GM18870 (cell line): Measurements from ENCODE around the gene MNAT1.
A peak's percentile ranks its signal among the peaks of the same experiment; 100 is the strongest.

Experiments used
- ATAC-seq: cut with Tn5 transposase; IDR thresholded peaks from one replicate; pipeline ENCODE4 v1.9.1; 2021; ENCODE audit warnings: moderate library complexity; ENCODE audit not compliant: unreplicated experiment

The MNAT1 gene

DNA sequence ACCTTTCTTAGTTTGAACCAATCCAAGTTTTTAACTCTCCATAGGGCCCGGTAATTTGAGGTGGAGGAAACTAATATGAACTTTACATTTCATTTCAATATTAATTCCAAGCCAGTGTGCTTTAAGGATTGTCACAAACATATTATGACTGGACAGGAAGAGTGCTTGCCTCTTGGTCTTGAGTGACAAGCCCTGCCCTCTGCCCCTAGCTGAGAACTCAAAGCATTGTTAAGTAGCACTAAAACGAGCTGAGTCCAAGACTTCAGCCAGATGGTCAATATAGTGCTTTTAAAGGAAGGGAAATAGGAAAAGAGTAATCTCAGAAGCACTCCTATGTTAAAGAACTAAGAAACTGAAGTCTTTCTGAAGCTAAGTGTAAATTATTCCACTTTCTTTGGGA, 229.2 kb downstream of the MNAT1 start:
- no peak for ATAC-seq

DNA sequence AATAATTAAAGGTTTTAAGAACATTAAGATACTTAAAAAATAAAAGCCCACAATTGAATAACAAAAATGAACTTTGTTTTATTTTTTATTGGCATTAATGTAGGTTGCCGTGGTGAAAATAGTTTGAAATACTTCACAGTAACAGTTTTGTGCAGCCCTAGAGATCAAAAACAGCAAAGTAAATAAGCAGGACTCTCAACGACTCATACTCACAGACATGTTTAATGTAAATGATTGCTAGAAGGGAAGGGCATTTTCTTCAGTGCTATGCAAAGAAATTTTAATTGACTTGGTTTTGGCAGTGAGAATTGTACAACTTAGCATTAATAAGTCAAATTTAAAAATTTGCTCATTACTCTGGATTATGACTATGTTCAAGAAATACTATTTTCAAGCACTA, 230.3 kb downstream of the MNAT1 start:
- no peak for ATAC-seq

DNA sequence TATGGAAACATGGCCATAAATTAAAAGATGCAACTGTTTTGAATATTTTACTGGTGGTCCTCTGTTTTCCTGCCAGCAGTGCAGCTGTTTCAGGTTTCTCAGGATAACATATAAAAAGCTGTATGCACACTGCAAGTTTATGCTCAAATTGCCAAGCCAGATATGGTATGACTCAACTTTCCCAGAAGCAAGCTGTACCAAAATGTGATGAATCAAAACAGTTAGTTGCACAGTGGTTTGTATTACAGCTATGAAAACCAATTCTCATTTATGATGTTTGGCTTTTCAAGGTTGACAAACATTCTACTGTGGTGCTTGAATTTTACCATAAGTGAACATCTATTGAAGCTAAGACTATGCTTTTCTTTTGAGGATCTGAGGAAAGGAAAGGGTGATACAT, 230.8 kb downstream of the MNAT1 start:
- no peak for ATAC-seq

DNA sequence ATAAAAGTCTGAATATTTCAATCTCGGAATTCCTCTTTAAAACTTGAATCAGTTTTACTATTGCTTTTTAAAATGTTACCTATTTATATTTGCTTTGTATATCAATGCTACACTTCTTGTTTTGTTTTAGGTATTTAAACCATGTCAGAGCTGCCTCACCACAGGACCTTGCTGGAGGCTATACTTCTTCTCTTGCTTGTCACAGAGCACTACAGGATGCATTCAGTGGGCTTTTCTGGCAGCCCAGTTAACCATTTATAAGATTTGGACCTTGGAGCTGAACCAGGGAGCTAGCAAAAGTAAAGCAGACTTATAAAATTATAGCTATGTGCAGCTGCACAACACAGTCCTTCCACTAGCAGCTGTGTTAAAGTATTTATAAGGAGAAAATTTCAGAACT, 233.5 kb downstream of the MNAT1 start:
- ATAC-seq, result no peak

DNA sequence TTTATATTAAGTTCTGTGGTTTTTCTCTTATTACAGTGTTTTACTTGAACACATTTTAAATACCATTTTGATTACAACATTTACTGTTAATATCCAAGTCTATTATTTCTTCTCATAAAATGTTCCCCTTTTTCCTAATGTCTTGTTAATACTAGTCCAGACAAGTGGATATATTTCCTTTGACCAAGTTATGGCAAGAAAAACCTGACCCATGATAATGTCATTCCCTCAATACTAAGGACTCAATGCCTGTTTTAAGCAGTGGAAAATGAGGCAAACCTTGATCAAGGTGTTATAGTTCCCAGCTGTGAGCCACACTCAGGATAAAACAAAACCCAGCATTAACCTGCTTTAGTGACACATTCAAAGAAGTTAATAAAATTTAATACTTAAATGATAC, 234.1 kb downstream of the MNAT1 start:
- no peak for ATAC-seq

DNA sequence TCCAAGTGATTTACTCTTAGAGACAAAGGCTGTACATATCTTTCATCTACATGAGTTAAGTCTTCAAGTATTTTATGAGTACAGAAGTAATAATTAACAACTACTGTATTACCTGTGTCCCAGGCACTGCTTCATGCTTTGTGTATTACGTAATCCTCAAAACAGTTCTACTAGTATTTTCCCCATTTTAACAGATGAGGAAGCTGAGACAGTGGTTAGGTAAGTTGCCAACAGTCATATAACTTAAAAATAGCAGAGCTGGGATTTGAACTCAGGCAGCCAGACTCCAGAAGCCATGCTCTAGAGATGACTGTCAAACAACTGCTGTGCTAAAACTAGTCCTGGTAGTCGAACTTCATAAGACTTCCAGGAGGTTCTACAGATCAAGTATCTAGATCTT, 235.6 kb downstream of the MNAT1 start:
- no peak for ATAC-seq

DNA sequence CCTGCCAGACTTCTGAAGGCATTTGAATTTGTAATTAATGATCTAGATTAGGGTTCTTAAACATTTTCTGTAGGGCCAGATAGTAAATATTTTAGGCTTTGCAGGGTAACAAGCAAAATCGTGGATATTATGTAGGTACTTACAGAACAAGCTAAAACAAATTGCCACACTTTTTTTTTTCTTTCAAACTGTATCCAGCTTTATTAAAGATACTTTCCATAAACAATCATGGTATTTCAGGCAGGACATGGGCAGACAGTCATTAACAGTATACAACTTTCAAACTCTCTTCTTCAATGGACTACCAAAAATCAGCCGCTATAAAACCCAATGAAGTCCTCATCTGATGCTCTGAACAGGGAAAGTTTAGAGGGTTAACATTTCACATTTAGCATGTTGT, 236.7 kb downstream of the MNAT1 start:
- ATAC-seq, result no peak

DNA sequence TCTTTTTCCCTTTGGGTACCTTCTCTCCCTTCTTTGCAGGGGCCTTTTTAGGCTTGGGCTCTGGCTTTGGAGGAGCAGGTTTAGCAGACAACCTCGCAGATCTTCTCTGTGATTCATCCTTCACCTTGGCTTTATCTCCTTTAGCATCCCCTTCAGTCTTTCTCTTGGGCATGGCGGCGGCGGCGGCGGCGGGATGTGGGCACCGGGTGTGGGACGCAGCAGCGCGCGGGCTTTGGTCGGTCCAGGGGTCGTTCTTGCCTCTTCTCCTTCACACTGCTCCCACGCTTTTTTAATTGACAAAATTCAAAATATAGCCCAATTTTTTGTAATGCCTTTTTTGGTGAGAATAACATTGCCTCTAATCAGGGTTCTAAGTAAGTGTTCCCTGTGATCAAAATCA, 237.7 kb downstream of the MNAT1 start:
- no peak for ATAC-seq

DNA sequence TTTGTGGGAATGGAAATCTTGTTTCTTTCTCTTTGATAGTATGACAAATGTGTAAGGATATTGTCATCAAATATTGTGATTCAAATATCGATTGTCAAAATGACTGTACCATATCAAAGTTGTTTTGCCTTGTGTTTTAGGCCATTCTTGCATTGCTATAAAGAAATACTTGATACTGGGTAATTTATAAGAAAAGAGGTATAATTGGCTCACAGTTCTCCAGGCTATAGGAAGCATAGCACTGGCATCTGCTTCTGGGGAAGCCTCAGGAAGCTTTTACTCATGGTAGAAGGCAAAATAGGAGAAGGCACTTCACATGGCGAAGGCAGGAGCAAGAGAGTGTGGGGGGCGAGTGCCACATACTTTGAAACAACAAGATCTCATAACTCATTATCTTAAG, 238.5 kb downstream of the MNAT1 start:
- no peak for ATAC-seq

DNA sequence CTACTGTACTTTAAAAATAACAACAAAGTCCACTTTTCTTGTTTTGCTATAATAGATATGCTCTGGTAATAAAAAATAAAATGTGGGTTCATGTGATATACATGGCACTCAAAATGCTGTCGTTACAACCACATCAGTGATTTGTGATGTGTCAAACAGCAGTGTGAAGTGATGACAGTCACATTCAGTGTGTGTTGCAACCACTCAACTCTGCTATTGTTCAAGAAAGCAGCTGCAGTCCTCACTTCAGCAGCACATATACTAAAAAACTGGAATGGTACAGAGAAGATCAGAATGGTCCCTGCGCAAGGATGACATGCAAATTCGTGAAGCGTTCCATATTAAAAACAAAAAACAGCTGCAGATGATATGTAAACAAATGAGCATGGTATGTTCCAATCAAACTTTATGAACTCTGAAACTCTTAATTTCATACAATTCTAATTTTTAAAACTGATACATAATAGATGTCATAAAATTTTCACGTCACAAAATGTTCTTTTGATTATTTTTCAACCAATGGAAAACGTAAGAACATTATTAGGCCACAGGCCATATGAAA, 239.6 kb downstream of the MNAT1 start:
- ATAC-seq, result no peak

DNA sequence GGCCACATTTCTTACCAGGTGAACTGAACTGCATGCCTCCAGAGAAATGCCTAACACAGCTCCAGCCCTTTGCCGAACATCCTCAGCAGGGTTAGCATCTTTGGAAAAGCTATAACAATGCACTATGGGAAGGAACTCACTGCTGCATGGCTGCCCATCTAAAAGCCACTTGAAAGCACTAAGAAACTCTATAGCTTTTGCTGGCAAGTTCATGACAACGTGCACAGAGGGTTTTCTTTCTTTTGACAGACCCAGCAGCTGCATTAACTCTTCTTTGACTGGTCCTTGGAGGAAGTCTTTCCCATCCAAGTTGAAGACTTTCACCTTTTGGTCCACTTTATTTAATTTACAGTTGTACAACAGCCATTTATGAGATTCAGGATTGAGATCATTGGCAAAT, 241.0 kb downstream of the MNAT1 start:
- ATAC-seq, result no peak

DNA sequence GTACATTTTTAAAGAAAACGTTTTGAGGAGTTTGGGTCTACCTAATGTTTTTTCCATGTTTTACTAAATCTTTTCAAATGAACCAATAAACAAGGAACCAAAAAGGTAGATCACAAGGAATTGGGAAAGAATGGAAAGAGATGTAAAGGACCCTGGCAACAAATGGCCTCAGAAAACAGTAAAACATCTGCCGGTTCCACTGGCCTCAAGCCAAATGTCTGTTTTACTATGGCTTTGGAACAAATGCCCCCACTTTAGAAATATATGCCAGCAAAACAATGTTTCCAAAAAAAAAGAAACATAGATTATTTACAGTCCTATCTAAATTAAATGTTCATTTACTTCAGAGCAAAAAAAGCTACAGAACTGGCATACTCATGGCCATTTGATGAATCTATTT, 243.3 kb downstream of the MNAT1 start:
- no peak for ATAC-seq

DNA sequence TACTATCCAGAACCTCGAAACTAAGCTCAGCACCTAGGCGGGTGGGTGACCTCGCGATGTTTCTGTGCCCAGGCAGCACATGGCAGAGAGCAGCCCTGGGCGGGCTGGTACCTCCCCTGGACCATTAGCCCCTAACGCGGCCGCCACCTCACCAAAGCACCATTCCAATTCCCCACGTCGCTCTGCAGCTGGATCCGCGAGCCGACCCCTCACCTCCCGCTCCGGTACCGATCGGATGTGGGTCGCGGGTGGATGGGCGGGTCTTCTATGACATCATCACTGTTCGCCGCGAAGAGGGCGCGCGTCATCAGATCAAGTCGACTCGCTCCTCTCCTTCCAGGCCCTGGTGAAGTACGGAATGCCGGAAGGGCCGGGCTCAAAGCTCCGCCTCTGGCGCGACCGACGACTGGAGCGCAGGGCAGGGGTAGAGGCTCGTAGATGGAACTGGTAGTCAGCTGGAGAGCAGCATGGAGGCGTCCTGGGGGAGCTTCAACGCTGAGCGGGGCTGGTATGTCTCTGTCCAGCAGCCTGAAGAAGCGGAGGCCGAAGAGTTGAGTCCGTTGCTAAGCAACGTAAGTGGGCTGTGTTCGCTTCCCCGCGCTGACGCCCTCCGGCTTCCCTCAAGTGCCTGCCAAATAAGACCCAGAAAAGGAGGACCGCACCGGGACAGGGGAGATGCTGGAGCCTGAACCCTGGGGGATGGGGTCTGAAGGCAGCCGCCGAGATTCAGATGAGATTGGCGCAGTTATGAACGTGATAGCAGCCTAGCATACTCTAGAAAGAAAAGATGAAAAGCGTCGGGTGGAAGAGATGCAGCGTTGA, 246.5 kb downstream of the MNAT1 start, which contains the start of the genes SLC38A6 and TRMT5:
TSS of gene SLC38A6 (plus strand) at position 435 of the 822 bp plus-strand sequence. CDS start at position 468, 33 bp downstream.
TSS of gene TRMT5 (minus strand) at position 269 of the 822 bp plus-strand sequence. CDS start at position 163, 106 bp downstream.
- peak; percentile 80 for ATAC-seq

DNA sequence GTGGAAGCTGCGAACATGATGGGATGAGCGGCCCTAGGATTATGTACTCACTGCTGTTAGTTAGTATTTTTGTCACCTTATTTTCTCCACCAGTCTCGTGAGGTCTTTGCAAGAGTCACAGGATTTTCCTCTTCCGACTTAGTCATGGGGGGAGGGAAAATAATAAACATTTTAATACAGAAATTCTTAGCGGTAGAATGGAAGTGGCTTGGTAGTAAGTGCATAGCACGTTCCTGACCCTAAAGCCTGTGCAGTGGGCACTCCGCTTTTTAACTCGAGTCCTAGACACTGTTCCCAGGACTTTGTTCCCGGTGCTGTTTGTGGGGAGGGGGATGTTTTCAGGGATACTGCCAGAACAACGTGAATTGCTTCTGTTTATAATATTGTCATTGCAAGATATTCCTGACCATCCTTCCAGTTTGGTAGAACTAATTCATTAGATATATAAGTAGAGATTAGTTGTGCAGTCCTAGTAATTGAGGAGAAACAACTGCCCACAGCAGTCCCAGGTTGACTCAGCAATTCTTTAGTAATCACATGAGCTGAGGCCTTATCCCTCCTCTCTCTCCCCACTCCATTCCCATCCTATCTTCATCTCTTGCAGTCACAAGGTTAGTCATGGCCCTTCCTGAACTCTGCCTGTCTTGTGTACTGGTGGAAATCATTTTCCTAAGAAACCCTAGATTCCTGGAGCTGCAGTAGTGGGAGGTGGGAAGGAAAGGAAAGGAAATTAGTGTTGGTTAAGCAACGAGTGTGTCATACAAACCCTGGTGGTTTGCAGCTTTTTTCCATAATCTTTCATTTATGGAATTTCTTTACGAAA, 247.3 kb downstream of the MNAT1 start:
- ATAC-seq, result no peak

DNA sequence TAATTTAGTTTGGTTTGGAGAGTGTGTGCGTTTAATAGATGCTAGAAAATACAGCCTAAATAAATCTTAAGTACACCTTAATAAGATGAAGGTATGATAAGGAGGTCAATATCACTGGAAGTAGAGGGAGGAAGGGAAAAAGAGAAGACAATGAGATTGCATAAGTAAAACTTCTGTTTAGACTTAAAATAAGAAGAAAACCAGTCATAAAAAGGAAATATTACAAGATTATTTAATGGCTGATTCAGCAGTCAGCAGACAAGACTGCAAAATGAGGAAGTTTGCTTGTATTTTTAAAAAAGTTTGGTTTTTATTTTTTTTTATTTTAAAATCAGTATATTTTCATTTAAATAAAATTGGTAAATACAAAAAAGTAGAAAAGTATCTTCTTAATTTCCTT, 249.6 kb downstream of the MNAT1 start:
- no peak for ATAC-seq

DNA sequence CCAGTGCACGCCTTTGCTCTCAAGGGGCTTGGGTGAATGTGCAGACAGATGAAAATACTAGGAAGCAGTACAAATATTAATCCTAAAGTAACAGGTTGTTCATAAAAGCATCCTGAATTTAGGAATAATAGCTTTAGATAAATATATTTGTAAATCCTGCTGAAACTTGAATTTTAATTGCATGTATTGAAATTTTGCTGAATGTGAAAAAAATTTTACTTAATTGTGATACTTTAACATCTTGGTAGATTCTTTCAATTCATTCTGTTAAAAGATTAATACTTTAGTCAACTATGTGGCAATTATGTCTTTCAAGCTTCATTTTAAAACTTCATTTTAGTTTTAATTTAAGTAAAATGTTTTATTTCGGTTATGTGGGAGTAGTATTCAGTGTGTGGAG, 251.9 kb downstream of the MNAT1 start:
- ATAC-seq, result no peak

DNA sequence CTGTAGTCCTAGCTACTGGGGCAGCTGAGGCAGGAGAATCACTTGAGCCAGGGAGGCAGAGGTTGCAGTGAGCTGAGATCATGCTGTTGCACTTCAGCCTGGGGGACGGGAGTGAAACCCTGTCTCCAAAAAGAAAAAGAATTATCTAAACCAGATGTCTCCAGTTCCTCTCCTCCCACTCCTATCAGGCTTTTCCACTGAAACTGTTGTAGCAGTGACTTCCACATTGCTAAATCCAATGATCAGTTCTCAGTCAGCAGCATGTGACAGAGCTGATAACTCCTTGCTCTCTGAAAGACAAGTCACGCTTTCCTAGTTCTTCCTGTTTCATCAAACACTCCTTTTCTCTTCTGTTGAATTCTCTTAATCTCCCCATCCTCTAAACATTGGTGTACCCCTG, 255.0 kb downstream of the MNAT1 start:
- ATAC-seq, result no peak

DNA sequence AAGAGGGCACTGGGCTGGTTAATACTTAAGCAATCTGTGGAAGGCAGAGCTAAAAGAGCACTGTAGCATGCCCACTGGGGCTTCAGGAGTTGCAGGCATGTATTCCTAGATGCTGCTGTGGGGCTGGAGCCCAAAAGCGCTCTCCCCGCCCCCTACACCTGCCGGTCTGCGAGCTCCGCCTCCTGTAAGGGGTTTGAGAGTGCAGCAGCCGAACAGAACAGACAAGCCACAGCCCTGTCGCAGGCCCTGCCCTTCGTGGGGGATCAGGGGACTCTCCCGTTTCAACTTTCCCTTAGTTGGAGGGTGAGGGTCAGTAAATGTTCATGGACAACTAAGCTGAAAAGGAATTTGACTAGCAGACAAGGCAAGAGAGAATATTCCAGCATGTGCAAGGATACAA, 264.1 kb downstream of the MNAT1 start:
- ATAC-seq, result no peak

DNA sequence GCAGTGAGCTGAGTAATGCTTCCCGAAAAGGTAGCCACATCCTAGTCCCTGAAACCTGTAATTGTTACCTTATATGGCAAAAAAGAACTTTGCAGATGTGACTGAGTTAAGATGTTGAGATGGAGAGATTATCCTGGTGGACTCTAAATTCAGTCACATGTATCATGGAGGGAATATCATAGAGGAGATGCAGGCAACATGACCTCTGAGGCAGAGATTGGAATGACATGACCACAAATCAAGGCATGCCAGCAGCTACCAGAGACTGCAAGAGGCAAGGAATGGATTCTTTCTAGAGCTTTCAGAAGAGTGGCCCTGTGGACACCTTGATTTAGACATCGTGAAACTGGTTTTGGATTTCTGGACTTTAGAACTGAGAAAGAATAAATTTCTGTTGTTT, 265.0 kb downstream of the MNAT1 start:
- ATAC-seq, result no peak

DNA sequence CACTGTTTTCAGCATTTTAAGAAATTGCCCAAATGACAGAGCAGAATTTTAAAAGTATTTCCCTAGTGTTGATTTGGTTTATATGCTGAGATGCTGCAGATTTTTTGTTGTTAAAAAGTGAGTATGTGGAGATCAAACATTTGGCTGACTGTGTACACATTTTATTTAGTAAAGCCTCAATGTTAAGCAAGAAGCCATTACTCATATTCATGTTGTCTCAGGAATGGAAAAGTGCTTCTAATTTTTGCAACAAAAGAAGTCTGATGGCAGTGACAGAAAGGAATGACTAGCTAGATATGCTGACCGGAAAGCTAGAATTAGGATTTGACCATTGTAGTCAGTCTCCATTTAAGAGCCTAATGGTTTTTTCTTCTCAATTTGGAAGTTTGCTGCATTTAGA, 269.0 kb downstream of the MNAT1 start:
- no peak for ATAC-seq

DNA sequence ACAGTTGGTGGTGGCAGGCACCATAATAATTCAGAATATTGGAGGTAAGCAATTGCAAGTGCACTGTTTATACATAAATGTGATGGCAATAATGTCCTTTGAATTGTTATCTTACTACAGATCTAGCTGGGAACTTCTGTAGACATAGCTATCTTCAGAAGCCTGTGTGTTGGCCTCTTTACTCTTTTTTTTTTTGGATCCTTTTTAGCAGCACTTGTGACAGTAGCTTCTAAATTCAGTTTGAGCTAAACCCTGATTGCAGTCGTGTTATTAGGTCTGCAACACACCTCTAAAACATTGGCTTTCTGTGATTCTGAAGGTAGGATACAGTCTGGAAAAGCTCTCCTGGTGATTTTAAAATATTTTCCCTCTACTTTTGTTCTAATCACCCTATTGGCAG, 285.0 kb downstream of the MNAT1 start:
- ATAC-seq, result no peak
